Astrocyte of the cerebellum (primary cell): ENCODE results near the gene CFAP74.

Experiments used
- DNase-seq: peaks from one replicate; pipeline ENCODE4 v3.0.0-alpha.2; 2011; ENCODE audit warnings: low read depth
- H3K4me3 ChIP-seq: 2 replicates; pipeline ENCODE4 v1.5.1; 2011; ENCODE audit warnings: mild to moderate bottlenecking, low read depth, low read length, moderate library complexity
- CTCF ChIP-seq: IDR thresholded peaks from 2 replicates; pipeline ENCODE4 v1.5.1; 2012; ENCODE audit warnings: low read length, low read depth, moderate library complexity, mild to moderate bottlenecking; ENCODE audit errors: missing control alignments
- in situ Hi-C: cut with HindIII; loops from 2 replicates; pipeline ENCODE4 v1.10.0; 2017; ENCODE audit warnings: low sequenced_read_pairs

The CFAP74 gene

GRCh38 chr1:2049718-2050431 is 46.3 kb upstream of the CFAP74 start, which contains the start of gene PRKCZ:
PRKCZ (plus strand) TSS chr1:2050411; CDS start chr1:2050631, 220 bp downstream.
- in situ Hi-C loops = no loop called here
- TF ChIP-seq CTCF = no peak
- no peak for DNase-seq
- H3K4me3 ChIP-seq = peak within 1 kb of the TSS; percentile 26

- in situ Hi-C loops = no loop called here
- H3K4me3 ChIP-seq = no peak overlapping the region
- no peak for DNase-seq
- TF ChIP-seq CTCF = peak; percentile 28
These were observed 45.7 kb upstream of the CFAP74 start for GRCh38 chr1:2049225-2049717.

GRCh38 chr1:2047749-2048729 is 44.5 kb upstream of the CFAP74 start:
- TF ChIP-seq CTCF = no peak
- in situ Hi-C loops = no loop called here
- no peak for DNase-seq
- H3K4me3 ChIP-seq = no peak overlapping the region

GRCh38 chr1:2046953-2047748 is 43.6 kb upstream of the CFAP74 start:
- H3K4me3 ChIP-seq = no peak overlapping the region
- TF ChIP-seq CTCF = no peak
- in situ Hi-C loops = no loop called here
- DNase-seq = no peak

- in situ Hi-C loops = no loop called here
- TF ChIP-seq CTCF = peak; percentile 62
- DNase-seq = no peak
- H3K4me3 ChIP-seq = no peak overlapping the region
These were observed 42.8 kb upstream of the CFAP74 start for GRCh38 chr1:2046174-2046917.
